HL-60 (cell line): ENCODE data around the gene SPOP.

Experiments
- DNase-seq, 2 experiments: peaks; one replicate each; pipeline ENCODE4 v3.0.0-alpha.2; 2010 to 2020; ENCODE audit warnings: low read depth in 1 of 2, low spot score in 1 of 2
- H3K27ac ChIP-seq: fragments of 250-450 bp; sonication (Bioruptor Pico); replicated peaks from 2 replicates; pipeline ENCODE4 v1.5.1; 2020; ENCODE audit warnings: mild to moderate bottlenecking, moderate library complexity
- H3K27me3 ChIP-seq: fragments of 250-450 bp; sonication (Bioruptor Pico); 2 replicates; pipeline ENCODE4 v1.5.1; 2021; ENCODE audit warnings: mild to moderate bottlenecking, moderate library complexity; ENCODE audit not compliant: insufficient read depth, poor library complexity, severe bottlenecking
- H3K4me3 ChIP-seq: replicated peaks from 2 replicates; pipeline ENCODE4 v1.5.1; 2011; ENCODE audit warnings: mild to moderate bottlenecking, control low read depth, low read length; ENCODE audit not compliant: insufficient read depth
- GABPA ChIP-seq: IDR thresholded peaks from 2 replicates; pipeline ENCODE4 v1.6.1; 2012; ENCODE audit warnings: low read depth
- POLR2AphosphoS5 ChIP-seq: IDR thresholded peaks from 2 replicates; pipeline ENCODE4 v1.6.1; 2012; ENCODE audit warnings: low read depth
- REST ChIP-seq: IDR thresholded peaks from 2 replicates; pipeline ENCODE4 v1.6.1; 2012; ENCODE audit warnings: low read depth; ENCODE audit not compliant: insufficient replicate concordance
- SPI1 ChIP-seq: IDR thresholded peaks from 2 replicates; pipeline ENCODE4 v1.6.1; 2012; ENCODE audit warnings: low read depth, mild to moderate bottlenecking, borderline replicate concordance
- TF ChIP-seq, protein P1 (sequence below): IDR thresholded peaks from one replicate; pipeline ENCODE4 v1.5.1; 2011; ENCODE audit warnings: low read length, control low read depth, inconsistent platforms; ENCODE audit not compliant: insufficient read depth

SPOP gene

DNA sequence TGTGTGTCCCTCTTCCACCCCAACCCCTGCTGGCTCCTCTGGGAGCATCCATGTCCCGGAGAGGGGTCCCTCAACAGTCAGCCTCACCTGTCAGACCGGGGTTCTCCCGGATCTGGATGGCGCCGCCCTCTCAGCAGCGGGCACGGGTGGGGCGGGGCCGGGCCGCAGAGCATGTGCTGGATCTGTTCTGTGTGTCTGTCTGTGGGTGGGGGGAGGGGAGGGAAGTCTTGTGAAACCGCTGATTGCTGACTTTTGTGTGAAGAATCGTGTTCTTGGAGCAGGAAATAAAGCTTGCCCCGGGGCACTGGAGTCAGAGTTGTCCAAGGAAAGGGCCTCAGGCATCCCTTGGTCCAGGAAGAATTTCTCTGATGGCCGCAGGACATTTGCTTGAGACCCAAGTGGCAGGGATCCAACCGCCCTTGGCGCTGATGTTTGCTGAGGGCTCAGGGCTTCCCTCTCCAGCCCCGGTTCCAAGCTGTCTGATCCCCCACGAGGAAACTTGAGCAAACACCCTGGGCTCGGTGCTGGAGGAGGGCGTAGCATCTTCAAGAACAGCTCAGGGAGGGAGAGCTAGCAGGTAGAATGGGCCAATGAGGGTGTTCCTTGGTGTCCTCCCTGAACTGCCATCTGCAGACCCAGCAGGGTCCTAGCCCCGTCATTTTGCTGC is 97.7 kb downstream of the SPOP start:
- no peak overlapping the region for H3K27ac ChIP-seq
- TF ChIP-seq SPI1, result no peak
- TF ChIP-seq GABPA, result no peak
- no peak for TF ChIP-seq POLR2AphosphoS5
- TF ChIP-seq, protein P1, sequence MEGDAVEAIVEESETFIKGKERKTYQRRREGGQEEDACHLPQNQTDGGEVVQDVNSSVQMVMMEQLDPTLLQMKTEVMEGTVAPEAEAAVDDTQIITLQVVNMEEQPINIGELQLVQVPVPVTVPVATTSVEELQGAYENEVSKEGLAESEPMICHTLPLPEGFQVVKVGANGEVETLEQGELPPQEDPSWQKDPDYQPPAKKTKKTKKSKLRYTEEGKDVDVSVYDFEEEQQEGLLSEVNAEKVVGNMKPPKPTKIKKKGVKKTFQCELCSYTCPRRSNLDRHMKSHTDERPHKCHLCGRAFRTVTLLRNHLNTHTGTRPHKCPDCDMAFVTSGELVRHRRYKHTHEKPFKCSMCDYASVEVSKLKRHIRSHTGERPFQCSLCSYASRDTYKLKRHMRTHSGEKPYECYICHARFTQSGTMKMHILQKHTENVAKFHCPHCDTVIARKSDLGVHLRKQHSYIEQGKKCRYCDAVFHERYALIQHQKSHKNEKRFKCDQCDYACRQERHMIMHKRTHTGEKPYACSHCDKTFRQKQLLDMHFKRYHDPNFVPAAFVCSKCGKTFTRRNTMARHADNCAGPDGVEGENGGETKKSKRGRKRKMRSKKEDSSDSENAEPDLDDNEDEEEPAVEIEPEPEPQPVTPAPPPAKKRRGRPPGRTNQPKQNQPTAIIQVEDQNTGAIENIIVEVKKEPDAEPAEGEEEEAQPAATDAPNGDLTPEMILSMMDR, result no peak
- no peak for TF ChIP-seq REST
- peaks cover 15% of the 10 kb centered on the region for H3K27me3 ChIP-seq
- H3K4me3 ChIP-seq, result no peak overlapping the region
- no peak for DNase-seq

- no peak overlapping the region for H3K27ac ChIP-seq
- H3K27me3 ChIP-seq, result peaks cover 15% of the 10 kb centered on the region
- H3K4me3 ChIP-seq, result no peak overlapping the region
- no peak for TF ChIP-seq REST
- DNase-seq, result no peak
These were observed 98.4 kb downstream of the SPOP start for GRCh38 chr17:49579522-49579921.

GRCh38 chr17:49578952-49579500 is 98.9 kb downstream of the SPOP start:
- peaks cover 15% of the 10 kb centered on the region for H3K27me3 ChIP-seq
- H3K4me3 ChIP-seq, result no peak overlapping the region
- TF ChIP-seq, protein P1, result no peak
- TF ChIP-seq SPI1 (no peak), REST (no peak), POLR2AphosphoS5 (no peak), GABPA (no peak)
- no peak overlapping the region for H3K27ac ChIP-seq
- DNase-seq, result no peak
